HepG2 (cell line): ENCODE data around the gene TIAM2. TPM values are rescaled to one million over a fixed set of nuclear protein-coding genes. Genes with fewer than 3 reads are reported as not detected.

Source experiments
- ATAC-seq: fragments of 200-7000 bp; cut with Tn5 transposase; 3 replicates; pipeline ENCODE4 v1.9.1; 2020; ENCODE audit warnings: mild to moderate bottlenecking, moderate library complexity
- BruUV-seq: library from RNA; stranded (reverse); fragments of 400-500 nt; replicated peaks from 2 replicates; lab custom pipeline; 2021; lab: Mats Ljungman, UMichigan
- CTCF ChIA-PET: fragments of 300-600 bp; formaldehyde crosslinking; extraction: SDS; loops from one replicate; lab custom pipeline; 2021; ENCODE audit warnings: low total read pairs, inconsistent platforms, low intra/inter-chr PET ratio; lab: Yijun Ruan, JAX
- POLR2A ChIA-PET: fragments of 350-600 bp; sonication (Branson Sonifier 250); formaldehyde crosslinking; loops from one replicate; lab custom pipeline; 2020; ENCODE audit warnings: antibody characterized with exemption, inconsistent platforms; lab: Yijun Ruan, JAX
- DNase-seq: peaks from one replicate; pipeline ENCODE4 v3.0.0-alpha.2; 2015; ENCODE audit warnings: low spot score
- FAIRE-seq: peaks from 3 replicates; lab custom pipeline; 2011; peaks lifted over from hg19 to GRCh38; lab: Jason Lieb, UNC
- H2AFZ ChIP-seq: one replicate; pipeline ENCODE4 v1.6.1; 2011; ENCODE audit warnings: low read length, inconsistent platforms
- H3K27ac ChIP-seq: fragments of 300-600 bp; 3 replicates; pipeline ENCODE4 v1.8.0; 2011; ENCODE audit warnings: mixed run types, mild to moderate bottlenecking, mixed read lengths, low read length, inconsistent platforms; ENCODE audit not compliant: insufficient read depth; ENCODE audit errors: extremely low read length
- H3K27me3 ChIP-seq, 2 experiments: fragments of 200-600 bp in 1 of 2; 2 replicates in 1 of 2; 3 replicates in 1 of 2; pipeline versions ENCODE4 v1.6.0 to v1.8.0; 2011; ENCODE audit warnings: low read length in 2 of 2, mild to moderate bottlenecking in 2 of 2, moderate library complexity in 2 of 2, inconsistent platforms in 1 of 2; ENCODE audit not compliant: insufficient read depth in 2 of 2, control insufficient read depth in 1 of 2
- H3K36me3 ChIP-seq, 2 experiments: fragments of 200-600 bp in 1 of 2; replicated peaks in 1 of 2; 2 replicates in 1 of 2; 3 replicates in 1 of 2; pipeline versions ENCODE4 v1.5.1 to v1.8.0; 2011; ENCODE audit warnings: low read length in 2 of 2, inconsistent platforms in 1 of 2; ENCODE audit not compliant: insufficient read depth in 2 of 2, control insufficient read depth in 1 of 2
- H3K4me1 ChIP-seq: 2 replicates; pipeline ENCODE4 v1.5.1; 2012; ENCODE audit warnings: low read length, inconsistent platforms; ENCODE audit not compliant: insufficient read depth
- H3K4me2 ChIP-seq: 2 replicates; pipeline ENCODE4 v1.6.0; 2011; ENCODE audit warnings: low read depth, low read length, inconsistent platforms
- H3K4me3 ChIP-seq, 3 experiments: fragments of 200-600 bp in 1 of 3; sonication (generic), shearing (Covaris generic) in 1 of 3; replicated peaks in 1 of 3; 2 replicates each; pipeline ENCODE4 v1.5.1; 2011 to 2016; ENCODE audit warnings: low read length in 3 of 3, inconsistent platforms in 2 of 3, low read depth in 2 of 3, mild to moderate bottlenecking in 2 of 3, control low read depth in 1 of 3, mixed read lengths in 1 of 3; ENCODE audit not compliant: insufficient read depth in 1 of 3
- H3K79me2 ChIP-seq: one replicate; pipeline ENCODE4 v1.6.1; 2011; ENCODE audit warnings: low read length, inconsistent platforms; ENCODE audit not compliant: insufficient read depth
- H3K9ac ChIP-seq: 2 replicates; pipeline ENCODE4 v1.6.0; 2011; ENCODE audit warnings: mild to moderate bottlenecking, low read depth, low read length, inconsistent platforms; ENCODE audit not compliant: insufficient read depth
- H3K9me3 ChIP-seq: 2 replicates; pipeline ENCODE4 v1.5.1; 2012; ENCODE audit warnings: mild to moderate bottlenecking, low read length
- H4K20me1 ChIP-seq: 2 replicates; pipeline ENCODE4 v1.6.0; 2011; ENCODE audit warnings: inconsistent platforms, mild to moderate bottlenecking, low read length, moderate library complexity; ENCODE audit not compliant: insufficient read depth
- CBX5 ChIP-seq: sonication (generic); formaldehyde crosslinking; IDR thresholded peaks from 2 replicates; pipeline ENCODE4 v1.4.0; 2020; ENCODE audit warnings: missing genetic modification reagents, borderline replicate concordance
- GABPA ChIP-seq, 2 experiments: IDR thresholded peaks; 2 replicates each; pipeline ENCODE4 v1.6.1; 2011 to 2016; ENCODE audit warnings: low read depth in 2 of 2, low read length in 1 of 2, missing biosample characterization in 1 of 2, missing genetic modification characterization in 1 of 2
- REPIN1 ChIP-seq: sonication (generic); formaldehyde crosslinking; IDR thresholded peaks from 2 replicates; pipeline ENCODE4 v1.8.0; 2022; ENCODE audit warnings: missing genetic modification reagents, low read depth, mild to moderate bottlenecking, borderline replicate concordance
- SMC3 ChIP-seq: IDR thresholded peaks from 2 replicates; pipeline ENCODE4 v1.6.1; 2011; ENCODE audit warnings: low read length, improper control_type of control experiment
- SUZ12 ChIP-seq: fragments of 150-350 bp; IDR thresholded peaks from 2 replicates; pipeline ENCODE4 v1.6.1; 2014; ENCODE audit warnings: low read depth, low read length
- ZBED4 ChIP-seq: sonication (generic); formaldehyde crosslinking; IDR thresholded peaks from 2 replicates; pipeline ENCODE4 v1.4.0; 2020; ENCODE audit warnings: missing genetic modification reagents, borderline replicate concordance
- ZBTB2 ChIP-seq: sonication (generic); formaldehyde crosslinking; IDR thresholded peaks from 2 replicates; pipeline ENCODE4 v1.8.0; 2022; ENCODE audit warnings: low read depth, missing genetic modification reagents
- ZNF12 ChIP-seq: sonication (generic); formaldehyde crosslinking; IDR thresholded peaks from 2 replicates; pipeline ENCODE4 v1.5.0; 2020; ENCODE audit warnings: missing genetic modification reagents
- ZNF430 ChIP-seq: sonication (generic); formaldehyde crosslinking; IDR thresholded peaks from 2 replicates; pipeline ENCODE4 v1.9.0; 2021; ENCODE audit warnings: mild to moderate bottlenecking, missing genetic modification reagents
- ZNF564 ChIP-seq: sonication (generic); formaldehyde crosslinking; IDR thresholded peaks from 2 replicates; pipeline ENCODE4 v1.8.1; 2023; ENCODE audit warnings: mild to moderate bottlenecking, missing genetic modification reagents
- ZNF577 ChIP-seq: sonication (generic); formaldehyde crosslinking; IDR thresholded peaks from 2 replicates; pipeline ENCODE4 v1.4.0; 2020; ENCODE audit warnings: mild to moderate bottlenecking, low read depth, missing genetic modification reagents, borderline replicate concordance
- ZNF598 ChIP-seq: sonication (generic); formaldehyde crosslinking; IDR thresholded peaks from 2 replicates; pipeline ENCODE4 v1.5.1; 2020; ENCODE audit warnings: mild to moderate bottlenecking, missing genetic modification reagents, borderline replicate concordance
- ZSCAN21 ChIP-seq: sonication (generic); formaldehyde crosslinking; IDR thresholded peaks from 2 replicates; pipeline ENCODE4 v1.8.0; 2022; ENCODE audit warnings: mild to moderate bottlenecking, missing genetic modification reagents, moderate library complexity, borderline replicate concordance
- WGBS: methylation state at CpG from one replicate; pipeline ENCODE4 v1.1.6; 2017; ENCODE audit warnings: low lambda C conversion rate; 5-methylcytosine and 5-hydroxymethylcytosine counted together
- in situ Hi-C: cut with HindIII; loops from 2 replicates; pipeline ENCODE4 v1.10.0; 2017; ENCODE audit warnings: low pct_unique_long_range_greater_than_20kb; ENCODE audit not compliant: extremely low pct_ligation_motif_present
- intact Hi-C: fragments of 100-400 bp; cut with micrococcal nuclease; formaldehyde crosslinking; loops from one replicate; pipeline ENCODE4 v1.10.0; 2022; ENCODE audit not compliant: unreplicated experiment
- polyA plus RNA-seq, 8 experiments: library from polyadenylated mRNA; depleted of rRNA in 3 of 8; stranded (reverse) in 7 of 8; unstranded in 1 of 8; fragments of >200 nt; fragmentation: Illumina TruSeq in 4 of 8; extraction: Trizol in 4 of 8; gene quantifications; 2 replicates each; pipeline versions ENCODE4 v1.2.1 to v1.2.3, GENCODE V29; 2011 to 2016; ENCODE audit warnings: low read depth in 4 of 8, missing spikeins in 1 of 8, mixed read lengths in 1 of 8; ENCODE audit not compliant: insufficient read depth in 1 of 8
- total RNA-seq, 5 experiments: library from RNA; depleted of rRNA; stranded (reverse); fragments of >200 nt; fragmentation: Illumina TruSeq; extraction: Trizol; gene quantifications; 2 replicates each; pipeline ENCODE4 v1.2.3, GENCODE V29; 2016; ENCODE audit warnings: low read depth in 1 of 5

The TIAM2 gene
- total and polyA plus RNA-seq, 2 of the 13 experiments (the other 11 are each of a cell fraction or from before 2014, with no cell fraction given): 4.1 to 4.5 TPM

GRCh38 chr6:155263373-155264063 is 268.4 kb downstream of the TIAM2 start, which contains the start of gene CLDN20:
Gene CLDN20 (plus strand): TSS chr6:155264013. CDS start chr6:155275720, 11,707 bp downstream.
- Histone ChIP-seq H3K27ac (no peak within 1 kb of the TSS), H3K4me3 (no peak within 1 kb of the TSS), H3K4me2 (no peak within 1 kb of the TSS), H3K9me3 (no peaks in the 10 kb centered on the region), H2AFZ (no peak within 1 kb of the TSS), H3K27me3 (no peaks in the 10 kb centered on the region), H3K36me3 (peaks cover 44 to 82% of the 10 kb centered on the region in 2 experiments), H4K20me1 (0 out of 2 replicates have a peak, but pooled peaks cover 3% of the 10 kb centered on the region), H3K4me1 (no peaks in the 10 kb centered on the region), H3K9ac (no peak within 1 kb of the TSS), H3K79me2 (peaks cover 13% of the 10 kb centered on the region)
- CTCF ChIA-PET: no interaction called here
- DNase-seq (no peak), FAIRE-seq (no peak), ATAC-seq (no peak)
- in situ Hi-C loops (no loop called here), intact Hi-C loops (no loop called here)
- TF ChIP-seq SMC3: no peak
- TF ChIP-seq ZNF598 (CRISPR knock-in tag): no peak
- no peak for TF ChIP-seq ZNF12 (CRISPR knock-in tag)
- no peak for TF ChIP-seq CBX5
- no peak for TF ChIP-seq REPIN1 (CRISPR knock-in tag)
- TF ChIP-seq ZNF430 (CRISPR knock-in tag): no peak
- no peak for TF ChIP-seq GABPA (IDR thresholded peaks at IDR 0.05; ENCODE audit: low read depth, low read length)
- TF ChIP-seq GABPA (CRISPR knock-in tag; IDR thresholded peaks at IDR 0.05; ENCODE audit: low read depth): no peak
- TF ChIP-seq ZBED4 (CRISPR knock-in tag): no peak
- no peak for TF ChIP-seq ZSCAN21 (CRISPR knock-in tag)
- TF ChIP-seq ZBTB2 (CRISPR knock-in tag): no peak
- TF ChIP-seq SUZ12: no peak
- TF ChIP-seq ZNF564 (CRISPR knock-in tag): no peak
- no peak for TF ChIP-seq ZNF577 (CRISPR knock-in tag)
- 92% methylated on average over 10 of the region's 10 CpGs for WGBS
- POLR2A ChIA-PET: no interaction called here
- BruUV-seq: no TSS peak
